ENCODE data around the gene CCL11.

DNA sequence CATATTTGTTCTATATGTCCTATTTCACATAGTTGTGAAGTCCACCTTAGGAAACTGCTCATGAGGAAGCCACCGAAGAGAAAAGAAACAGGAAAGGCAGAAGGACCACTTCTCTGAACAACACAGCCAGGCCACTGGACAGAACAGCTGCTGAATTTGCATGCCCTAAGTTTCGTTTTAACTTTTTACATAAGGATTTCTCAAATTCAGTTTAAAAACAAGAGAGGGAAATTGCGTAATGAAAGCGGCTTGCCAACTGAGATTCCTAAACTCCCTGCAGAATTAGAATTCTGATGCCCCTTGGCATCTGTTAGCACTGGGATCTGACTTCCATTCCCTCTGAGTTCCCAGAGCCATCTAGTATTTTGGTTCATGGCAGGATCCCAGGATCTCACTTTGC lies 28.7 kb downstream of the CCL11 start:
- no peak for TF ChIP-seq EP300 (conservative IDR thresholded peaks at IDR 0.05; ENCODE audit: poor library complexity, severe bottlenecking)
- TF ChIP-seq, protein P1, sequence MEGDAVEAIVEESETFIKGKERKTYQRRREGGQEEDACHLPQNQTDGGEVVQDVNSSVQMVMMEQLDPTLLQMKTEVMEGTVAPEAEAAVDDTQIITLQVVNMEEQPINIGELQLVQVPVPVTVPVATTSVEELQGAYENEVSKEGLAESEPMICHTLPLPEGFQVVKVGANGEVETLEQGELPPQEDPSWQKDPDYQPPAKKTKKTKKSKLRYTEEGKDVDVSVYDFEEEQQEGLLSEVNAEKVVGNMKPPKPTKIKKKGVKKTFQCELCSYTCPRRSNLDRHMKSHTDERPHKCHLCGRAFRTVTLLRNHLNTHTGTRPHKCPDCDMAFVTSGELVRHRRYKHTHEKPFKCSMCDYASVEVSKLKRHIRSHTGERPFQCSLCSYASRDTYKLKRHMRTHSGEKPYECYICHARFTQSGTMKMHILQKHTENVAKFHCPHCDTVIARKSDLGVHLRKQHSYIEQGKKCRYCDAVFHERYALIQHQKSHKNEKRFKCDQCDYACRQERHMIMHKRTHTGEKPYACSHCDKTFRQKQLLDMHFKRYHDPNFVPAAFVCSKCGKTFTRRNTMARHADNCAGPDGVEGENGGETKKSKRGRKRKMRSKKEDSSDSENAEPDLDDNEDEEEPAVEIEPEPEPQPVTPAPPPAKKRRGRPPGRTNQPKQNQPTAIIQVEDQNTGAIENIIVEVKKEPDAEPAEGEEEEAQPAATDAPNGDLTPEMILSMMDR (IDR thresholded peaks at IDR 0.05; ENCODE audit: poor library complexity, severe bottlenecking), result no peak
- TF ChIP-seq, protein P2, sequence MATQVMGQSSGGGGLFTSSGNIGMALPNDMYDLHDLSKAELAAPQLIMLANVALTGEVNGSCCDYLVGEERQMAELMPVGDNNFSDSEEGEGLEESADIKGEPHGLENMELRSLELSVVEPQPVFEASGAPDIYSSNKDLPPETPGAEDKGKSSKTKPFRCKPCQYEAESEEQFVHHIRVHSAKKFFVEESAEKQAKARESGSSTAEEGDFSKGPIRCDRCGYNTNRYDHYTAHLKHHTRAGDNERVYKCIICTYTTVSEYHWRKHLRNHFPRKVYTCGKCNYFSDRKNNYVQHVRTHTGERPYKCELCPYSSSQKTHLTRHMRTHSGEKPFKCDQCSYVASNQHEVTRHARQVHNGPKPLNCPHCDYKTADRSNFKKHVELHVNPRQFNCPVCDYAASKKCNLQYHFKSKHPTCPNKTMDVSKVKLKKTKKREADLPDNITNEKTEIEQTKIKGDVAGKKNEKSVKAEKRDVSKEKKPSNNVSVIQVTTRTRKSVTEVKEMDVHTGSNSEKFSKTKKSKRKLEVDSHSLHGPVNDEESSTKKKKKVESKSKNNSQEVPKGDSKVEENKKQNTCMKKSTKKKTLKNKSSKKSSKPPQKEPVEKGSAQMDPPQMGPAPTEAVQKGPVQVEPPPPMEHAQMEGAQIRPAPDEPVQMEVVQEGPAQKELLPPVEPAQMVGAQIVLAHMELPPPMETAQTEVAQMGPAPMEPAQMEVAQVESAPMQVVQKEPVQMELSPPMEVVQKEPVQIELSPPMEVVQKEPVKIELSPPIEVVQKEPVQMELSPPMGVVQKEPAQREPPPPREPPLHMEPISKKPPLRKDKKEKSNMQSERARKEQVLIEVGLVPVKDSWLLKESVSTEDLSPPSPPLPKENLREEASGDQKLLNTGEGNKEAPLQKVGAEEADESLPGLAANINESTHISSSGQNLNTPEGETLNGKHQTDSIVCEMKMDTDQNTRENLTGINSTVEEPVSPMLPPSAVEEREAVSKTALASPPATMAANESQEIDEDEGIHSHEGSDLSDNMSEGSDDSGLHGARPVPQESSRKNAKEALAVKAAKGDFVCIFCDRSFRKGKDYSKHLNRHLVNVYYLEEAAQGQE (IDR thresholded peaks at IDR 0.05; ENCODE audit: borderline replicate concordance), result no peak
- no peak for TF ChIP-seq EZH2 (IDR thresholded peaks at IDR 0.05; ENCODE audit: borderline replicate concordance, insufficient read depth, low read length, poor library complexity, severe bottlenecking)

Measured in neural cell (in vitro differentiated cells).